Skeletal muscle satellite cell (primary cell): ENCODE measurements around the gene EFHD1.

Experiments used
- H3K27me3 ChIP-seq: 2 replicates; pipeline ENCODE4 v1.7.0; 2013; ENCODE audit warnings: low read length; ENCODE audit not compliant: control insufficient read depth, insufficient read depth
- H3K36me3 ChIP-seq: 2 replicates; pipeline ENCODE4 v1.7.0; 2013; ENCODE audit warnings: mild to moderate bottlenecking, control low read depth, low read length; ENCODE audit not compliant: insufficient read depth
- H3K4me1 ChIP-seq: 2 replicates; pipeline ENCODE4 v1.7.0; 2013; ENCODE audit warnings: low read length; ENCODE audit not compliant: control insufficient read depth, insufficient read depth
- H3K4me2 ChIP-seq: 2 replicates; pipeline ENCODE4 v1.7.0; 2013; ENCODE audit warnings: mild to moderate bottlenecking, low read length
- H3K4me3 ChIP-seq: 2 replicates; pipeline ENCODE4 v1.7.0; 2013; ENCODE audit warnings: low read length
- H3K9ac ChIP-seq: 2 replicates; pipeline ENCODE4 v1.7.0; 2013; ENCODE audit warnings: mild to moderate bottlenecking, low read depth, low read length, moderate library complexity
- H3K9me3 ChIP-seq: replicated peaks from 2 replicates; pipeline ENCODE4 v1.7.0; 2013; ENCODE audit warnings: mild to moderate bottlenecking, control low read depth, low read length

EFHD1 gene

GRCh38 chr2:232637866-232638583, 4.6 kb downstream of the EFHD1 start:
- Histone ChIP-seq H3K4me1 (peaks cover 9% of the 10 kb centered on the region), H3K9me3 (no peaks in the 10 kb centered on the region), H3K9ac (no peak overlapping the region), H3K27me3 (peaks cover 82% of the 10 kb centered on the region), H3K4me3 (no peak overlapping the region), H3K36me3 (no peaks in the 10 kb centered on the region), H3K4me2 (no peak overlapping the region)

- Histone ChIP-seq H3K4me2 (no peak overlapping the region), H3K36me3 (no peaks in the 10 kb centered on the region), H3K4me3 (no peak overlapping the region), H3K27me3 (peaks cover 51% of the 10 kb centered on the region), H3K9me3 (no peaks in the 10 kb centered on the region), H3K4me1 (no peaks in the 10 kb centered on the region), H3K9ac (no peak overlapping the region)
These were observed 7.9 kb downstream of the EFHD1 start for GRCh38 chr2:232641153-232641848.

GRCh38 chr2:232643147-232643425, 9.7 kb downstream of the EFHD1 start:
- no peaks in the 10 kb centered on the region for H3K4me1 ChIP-seq
- no peak overlapping the region for H3K4me3 ChIP-seq
- H3K27me3 ChIP-seq: peaks cover 36% of the 10 kb centered on the region
- no peak overlapping the region for H3K9ac ChIP-seq
- no peaks in the 10 kb centered on the region for H3K36me3 ChIP-seq
- H3K4me2 ChIP-seq: no peak overlapping the region
- no peaks in the 10 kb centered on the region for H3K9me3 ChIP-seq

- Histone ChIP-seq H3K4me1 (no peaks in the 10 kb centered on the region), H3K36me3 (no peaks in the 10 kb centered on the region), H3K27me3 (peaks cover 33% of the 10 kb centered on the region), H3K9me3 (no peaks in the 10 kb centered on the region), H3K4me3 (no peak overlapping the region), H3K9ac (no peak overlapping the region), H3K4me2 (no peak overlapping the region)
These were observed 10.5 kb downstream of the EFHD1 start for GRCh38 chr2:232643813-232644347.

- Histone ChIP-seq H3K27me3 (peaks cover 25% of the 10 kb centered on the region), H3K4me1 (no peaks in the 10 kb centered on the region), H3K9ac (no peak overlapping the region), H3K4me3 (no peak overlapping the region), H3K36me3 (no peaks in the 10 kb centered on the region), H3K4me2 (no peak overlapping the region), H3K9me3 (no peaks in the 10 kb centered on the region)
These were observed 11.7 kb downstream of the EFHD1 start for GRCh38 chr2:232645061-232645460.

- H3K27me3 ChIP-seq: peaks cover 13% of the 10 kb centered on the region
- no peaks in the 10 kb centered on the region for H3K36me3 ChIP-seq
- no peak overlapping the region for H3K9ac ChIP-seq
- H3K4me3 ChIP-seq: no peak overlapping the region
- no peaks in the 10 kb centered on the region for H3K9me3 ChIP-seq
- H3K4me1 ChIP-seq: no peaks in the 10 kb centered on the region
- no peak overlapping the region for H3K4me2 ChIP-seq
These were observed 13.3 kb downstream of the EFHD1 start for GRCh38 chr2:232646726-232647125.

- Histone ChIP-seq H3K4me3 (no peak overlapping the region), H3K27me3 (peaks cover 16% of the 10 kb centered on the region), H3K4me2 (no peak overlapping the region), H3K4me1 (no peaks in the 10 kb centered on the region), H3K9me3 (no peaks in the 10 kb centered on the region), H3K9ac (no peak overlapping the region), H3K36me3 (no peaks in the 10 kb centered on the region)
These were observed 13.9 kb downstream of the EFHD1 start for GRCh38 chr2:232647261-232647660.

- no peaks in the 10 kb centered on the region for H3K9me3 ChIP-seq
- no peak overlapping the region for H3K4me2 ChIP-seq
- H3K4me1 ChIP-seq: no peaks in the 10 kb centered on the region
- H3K36me3 ChIP-seq: no peaks in the 10 kb centered on the region
- H3K4me3 ChIP-seq: no peak overlapping the region
- no peak overlapping the region for H3K9ac ChIP-seq
- peaks cover 10% of the 10 kb centered on the region for H3K27me3 ChIP-seq
These were observed 15.6 kb downstream of the EFHD1 start for GRCh38 chr2:232649033-232649432.

GRCh38 chr2:232652505-232652851, 19.1 kb downstream of the EFHD1 start:
- Histone ChIP-seq H3K9ac (no peak overlapping the region), H3K4me3 (no peak overlapping the region), H3K4me1 (no peaks in the 10 kb centered on the region), H3K4me2 (no peak overlapping the region), H3K27me3 (peaks cover 15% of the 10 kb centered on the region), H3K9me3 (no peaks in the 10 kb centered on the region), H3K36me3 (no peaks in the 10 kb centered on the region)

DNA sequence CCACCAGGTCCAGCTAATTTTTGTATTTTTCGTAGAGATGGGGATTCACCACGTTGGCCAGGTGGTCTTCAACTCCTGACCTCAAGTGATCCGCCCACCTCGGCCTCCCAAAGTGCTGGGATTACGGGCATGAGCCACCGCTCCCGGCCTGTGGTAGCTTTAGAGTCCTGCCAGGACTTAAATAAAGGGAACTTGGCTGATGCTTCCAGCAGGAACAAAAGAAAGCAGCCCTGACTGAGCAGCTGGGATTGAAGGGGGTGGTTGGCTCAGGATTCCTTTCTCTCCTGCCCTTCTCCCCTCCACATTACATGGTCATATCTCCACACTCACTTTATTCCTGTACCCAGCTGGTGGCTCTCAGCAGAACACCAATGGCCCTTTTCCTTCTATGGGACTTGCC, 20.0 kb downstream of the EFHD1 start:
- Histone ChIP-seq H3K27me3 (peaks cover 17% of the 10 kb centered on the region), H3K4me1 (no peaks in the 10 kb centered on the region), H3K9me3 (no peaks in the 10 kb centered on the region), H3K9ac (no peak overlapping the region), H3K4me3 (no peak overlapping the region), H3K4me2 (no peak overlapping the region), H3K36me3 (no peaks in the 10 kb centered on the region)

- H3K4me3 ChIP-seq: no peak overlapping the region
- H3K9me3 ChIP-seq: no peaks in the 10 kb centered on the region
- no peaks in the 10 kb centered on the region for H3K4me1 ChIP-seq
- H3K4me2 ChIP-seq: no peak overlapping the region
- no peak overlapping the region for H3K9ac ChIP-seq
- H3K27me3 ChIP-seq: peaks cover 15% of the 10 kb centered on the region
- H3K36me3 ChIP-seq: no peaks in the 10 kb centered on the region
These were observed 22.0 kb downstream of the EFHD1 start for GRCh38 chr2:232655392-232655791.

DNA sequence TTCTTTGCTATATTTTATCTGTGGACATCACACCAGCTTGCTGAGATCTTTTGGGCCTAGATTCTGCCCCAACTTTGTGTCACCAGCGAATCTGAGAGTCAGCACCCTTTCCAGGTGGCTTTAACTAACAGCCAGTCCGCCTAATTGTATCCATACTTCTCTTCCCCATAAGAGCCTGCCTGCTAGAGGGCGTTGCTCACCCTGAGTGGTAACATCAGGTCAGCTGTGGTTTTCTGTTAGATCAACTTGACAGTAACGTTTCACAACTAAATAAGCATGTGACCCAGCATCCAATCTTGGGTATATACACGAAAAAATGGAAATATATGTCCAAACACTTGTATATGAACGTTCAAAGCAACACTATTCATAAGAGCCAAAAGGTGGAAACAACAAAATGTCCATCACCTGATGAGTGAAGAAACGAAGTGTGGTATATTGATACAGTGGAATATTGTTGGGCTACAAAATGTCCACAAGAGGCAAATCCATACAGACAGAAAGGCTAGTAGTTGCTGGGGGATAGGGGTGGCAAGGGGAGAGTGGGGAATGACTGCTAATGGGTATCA, 24.9 kb downstream of the EFHD1 start:
- H3K4me1 ChIP-seq: no peaks in the 10 kb centered on the region
- H3K4me2 ChIP-seq: no peak overlapping the region
- H3K27me3 ChIP-seq: peaks cover 12% of the 10 kb centered on the region
- H3K36me3 ChIP-seq: no peaks in the 10 kb centered on the region
- H3K4me3 ChIP-seq: no peak overlapping the region
- no peaks in the 10 kb centered on the region for H3K9me3 ChIP-seq
- no peak overlapping the region for H3K9ac ChIP-seq
